ENCODE data around the gene OR8I2.

- TF ChIP-seq CTCF (IDR thresholded peaks at IDR 0.05; ENCODE audit: poor library complexity), result no peak
- TF ChIP-seq EZH2phosphoT487 (IDR thresholded peaks at IDR 0.05; ENCODE audit: low read depth, severe bottlenecking, unreplicated experiment), result no peak
- no peak for TF ChIP-seq EZH2 (IDR thresholded peaks at IDR 0.05; ENCODE audit: borderline replicate concordance)
Observed at GRCh38 chr11:56066980-56067379, 26.1 kb upstream of the OR8I2 start.
